NB4 (cell line): ENCODE results near the gene GAA.

Source experiments
- CTCF ChIP-seq: IDR thresholded peaks from one replicate; pipeline ENCODE4 v1.5.1; 2012; ENCODE audit warnings: low read depth, low read length
- POLR2A ChIP-seq: IDR thresholded peaks from 2 replicates; pipeline ENCODE4 v1.6.1; 2011; ENCODE audit warnings: mild to moderate bottlenecking; ENCODE audit not compliant: insufficient read length; ENCODE audit errors: extremely low read depth
- TF ChIP-seq, protein P1 (sequence below): IDR thresholded peaks from 2 replicates; pipeline ENCODE4 v1.6.1; 2011; ENCODE audit warnings: low read depth, low read length

DNA sequence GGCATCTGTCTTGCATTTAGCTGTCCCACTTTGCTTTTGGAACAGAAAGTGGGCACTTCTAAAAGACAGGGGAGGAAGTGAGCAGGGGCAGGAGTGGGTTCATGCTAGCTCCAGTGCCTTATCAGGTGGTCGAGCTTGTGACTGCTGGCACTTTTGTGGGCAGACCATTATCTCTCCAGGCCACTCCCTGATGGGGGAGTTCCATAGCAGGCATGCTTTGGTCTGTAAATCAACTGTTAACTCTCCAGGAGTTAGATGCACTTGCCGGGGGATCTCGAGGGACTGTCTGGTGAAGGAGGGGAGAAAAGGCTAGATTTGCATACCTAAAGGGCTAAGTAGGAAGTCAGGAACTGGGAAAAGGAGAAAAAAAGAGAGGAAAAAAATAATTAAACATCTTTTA, 59.2 kb downstream of the GAA start:
- no peak for TF ChIP-seq POLR2A
- no peak for TF ChIP-seq CTCF
- TF ChIP-seq, protein P1, sequence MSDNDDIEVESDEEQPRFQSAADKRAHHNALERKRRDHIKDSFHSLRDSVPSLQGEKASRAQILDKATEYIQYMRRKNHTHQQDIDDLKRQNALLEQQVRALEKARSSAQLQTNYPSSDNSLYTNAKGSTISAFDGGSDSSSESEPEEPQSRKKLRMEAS: no peak
